Keratinocyte (primary cell): ENCODE data around the gene CACNA2D2. TPM values are rescaled to one million over a fixed set of nuclear protein-coding genes. Genes with fewer than 3 reads are reported as not detected.

ENCODE experiments used
- DNase-seq: peaks from one replicate; pipeline ENCODE4 v3.0.0-alpha.2; 2011; ENCODE audit warnings: low read depth, missing footprints, low spot score
- FAIRE-seq: peaks from 2 replicates; lab custom pipeline; 2011; peaks lifted over from hg19 to GRCh38; lab: Jason Lieb, UNC
- H2AFZ ChIP-seq: 2 replicates; pipeline ENCODE4 v1.6.0; 2012; ENCODE audit warnings: low read length, control low read depth, inconsistent platforms; ENCODE audit not compliant: control insufficient read depth
- H3K27ac ChIP-seq: 2 replicates; pipeline ENCODE4 v1.5.1; 2011; ENCODE audit warnings: low read length; ENCODE audit not compliant: control insufficient read depth, insufficient read depth
- H3K27me3 ChIP-seq: 3 replicates; pipeline ENCODE4 v1.6.0; 2011; ENCODE audit warnings: low read length; ENCODE audit not compliant: control insufficient read depth, insufficient read depth; ENCODE audit errors: extremely low read depth
- H3K36me3 ChIP-seq, 2 experiments: 2 replicates in 1 of 2; 3 replicates in 1 of 2; pipeline ENCODE4 v1.5.1; 2011; ENCODE audit warnings: low read length in 2 of 2, mild to moderate bottlenecking in 1 of 2; ENCODE audit not compliant: control insufficient read depth in 2 of 2, insufficient read depth in 2 of 2; ENCODE audit errors: extremely low read depth in 1 of 2
- H3K4me1 ChIP-seq: 3 replicates; pipeline ENCODE4 v1.5.1; 2011; ENCODE audit warnings: low read length; ENCODE audit not compliant: control insufficient read depth, insufficient read depth; ENCODE audit errors: extremely low read depth
- H3K4me2 ChIP-seq: 3 replicates; pipeline ENCODE4 v1.6.0; 2011; ENCODE audit warnings: low read depth, low read length; ENCODE audit not compliant: control insufficient read depth, insufficient read depth; ENCODE audit errors: extremely low read depth
- H3K4me3 ChIP-seq, 3 experiments: fragments of 200-600 bp in 1 of 3; sonication (generic) in 1 of 3; 2 replicates in 2 of 3; 3 replicates in 1 of 3; pipeline ENCODE4 v1.5.1; 2011 to 2016; ENCODE audit warnings: low read length in 3 of 3, mild to moderate bottlenecking in 3 of 3, control low read depth in 2 of 3, inconsistent platforms in 1 of 3, low read depth in 1 of 3, mixed read lengths in 1 of 3, mixed run types in 1 of 3, moderate library complexity in 1 of 3; ENCODE audit not compliant: control insufficient read depth in 2 of 3, insufficient read depth in 2 of 3; ENCODE audit errors: extremely low read depth in 1 of 3
- H3K79me2 ChIP-seq: 2 replicates; pipeline ENCODE4 v1.6.0; 2012; ENCODE audit warnings: low read length; ENCODE audit not compliant: control insufficient read depth, insufficient read depth
- H3K9ac ChIP-seq: 3 replicates; pipeline ENCODE4 v1.6.0; 2011; ENCODE audit warnings: low read length; ENCODE audit not compliant: control insufficient read depth, insufficient read depth; ENCODE audit errors: extremely low read depth
- H3K9me1 ChIP-seq: 3 replicates; pipeline ENCODE4 v1.6.0; 2011; ENCODE audit warnings: low read length; ENCODE audit not compliant: control insufficient read depth, insufficient read depth; ENCODE audit errors: extremely low read depth
- H3K9me3 ChIP-seq: 2 replicates; pipeline ENCODE4 v1.5.1; 2012; ENCODE audit warnings: low read depth, low read length; ENCODE audit not compliant: control insufficient read depth
- H4K20me1 ChIP-seq: 3 replicates; pipeline ENCODE4 v1.6.0; 2011; ENCODE audit warnings: low read length; ENCODE audit not compliant: control insufficient read depth, insufficient read depth; ENCODE audit errors: extremely low read depth
- CTCF ChIP-seq, 3 experiments: IDR thresholded peaks in 1 of 3; conservative IDR thresholded peaks in 1 of 3; optimal IDR thresholded peaks in 1 of 3; 2 replicates in 2 of 3; 3 replicates in 1 of 3; pipeline versions ENCODE3 to v1.5.1; 2011; ENCODE audit warnings: low read length in 3 of 3, mild to moderate bottlenecking in 3 of 3, moderate library complexity in 2 of 3, control low read depth in 1 of 3, inconsistent platforms in 1 of 3; ENCODE audit not compliant: insufficient read depth in 2 of 3; ENCODE audit errors: extremely low read depth in 1 of 3
- EZH2 ChIP-seq: IDR thresholded peaks from one replicate; pipeline ENCODE4 v1.6.1; 2012; ENCODE audit warnings: inconsistent platforms, mild to moderate bottlenecking, low read length, moderate library complexity
- dilution Hi-C: fragments of 300-500 bp; cut with MboI; formaldehyde crosslinking; loops from one replicate; pipeline ENCODE4 v1.7.0; 2020; ENCODE audit warnings: low sequenced_read_pairs; ENCODE audit not compliant: extremely low pct_ligation_motif_present
- polyA plus RNA-seq, 5 experiments: library from polyadenylated mRNA; depleted of rRNA in 3 of 5; stranded (reverse) in 3 of 5; stranded (forward) in 1 of 5; unstranded in 1 of 5; fragments of >200 nt; gene quantifications; 1 replicate in 1 of 5; 2 replicates in 3 of 5; 3 replicates in 1 of 5; pipeline versions ENCODE4 v1.2.1 to v1.2.3, GENCODE V29; 2011 to 2012; ENCODE audit warnings: missing spikeins in 2 of 5, low read depth in 1 of 5, low replicate concordance in 1 of 5

The CACNA2D2 gene
- polyA plus RNA-seq, 1 donor (not counting 4 experiments of a cell fraction or from before 2014, with no cell fraction given) = 0.04 TPM

GRCh38 chr3:50453907-50454306 lies 49.5 kb downstream of the CACNA2D2 start:
- Histone ChIP-seq H3K4me1 (no peaks in the 10 kb centered on the region), H3K27ac (no peak overlapping the region), H4K20me1 (no peaks in the 10 kb centered on the region), H2AFZ (no peak overlapping the region), H3K27me3 (peaks cover 8% of the 10 kb centered on the region), H3K9me1 (no peaks in the 10 kb centered on the region), H3K4me3 (no peak overlapping the region), H3K79me2 (no peaks in the 10 kb centered on the region), H3K9me3 (no peaks in the 10 kb centered on the region), H3K36me3 (no peaks in the 10 kb centered on the region), H3K4me2 (no peak overlapping the region), H3K9ac (no peak overlapping the region)
- FAIRE-seq (no peak), DNase-seq (no peak)
- dilution Hi-C loops = no loop called here
- no peak for TF ChIP-seq EZH2
- no peak for TF ChIP-seq CTCF (optimal IDR thresholded peaks at IDR 0.05 in 1 of 3, IDR thresholded peaks at IDR 0.05 in 1 of 3, conservative IDR thresholded peaks at IDR 0.05 in 1 of 3; ENCODE audit: extremely low read depth in 1 of 3, insufficient read depth in 2 of 3, low read length in 3 of 3)

- Histone ChIP-seq H3K9me3 (no peaks in the 10 kb centered on the region), H4K20me1 (no peaks in the 10 kb centered on the region), H3K9ac (no peak overlapping the region), H3K4me1 (no peaks in the 10 kb centered on the region), H3K4me2 (no peak overlapping the region), H3K36me3 (no peaks in the 10 kb centered on the region), H3K79me2 (no peaks in the 10 kb centered on the region), H3K9me1 (no peaks in the 10 kb centered on the region), H2AFZ (no peak overlapping the region), H3K27ac (no peak overlapping the region), H3K4me3 (no peak overlapping the region), H3K27me3 (no peaks in the 10 kb centered on the region)
- TF ChIP-seq EZH2 (no peak), CTCF (optimal IDR thresholded peaks at IDR 0.05 in 1 of 3, IDR thresholded peaks at IDR 0.05 in 1 of 3, conservative IDR thresholded peaks at IDR 0.05 in 1 of 3; ENCODE audit: extremely low read depth in 1 of 3, insufficient read depth in 2 of 3, low read length in 3 of 3) (no peak)
- FAIRE-seq (no peak), DNase-seq (no peak)
- dilution Hi-C loops = no loop called here
Observed at GRCh38 chr3:50450209-50450921, 53.1 kb downstream of the CACNA2D2 start.
